Natural killer cell treated with Interleukin-12 subunit alpha and Interleukin-12 subunit beta and Interleukin-15 and Interleukin-18, amount 100 ng/mL, for 72 hours (primary cell): ENCODE measurements around the gene CGNL1. TPM values are rescaled to one million over a fixed set of nuclear protein-coding genes. Genes with fewer than 3 reads are reported as not detected.

Experiments used
- ATAC-seq, 2 donors: fragments of 150-1000 bp; cut with Tn5 transposase in 1 of 2; sonication (Bioruptor Pico), chemical (Tn5 transposase) in 1 of 2; 2 replicates each; pipeline ENCODE4 v1.10.0; 2021
- DNase-seq: peaks from one replicate; pipeline ENCODE4 v3.0.0; 2022; ENCODE audit warnings: low spot score
- H3K27ac Mint-ChIP-seq, 2 donors: 1 replicate in 1 of 2; 2 replicates in 1 of 2; pipeline ENCODE4 v1.8.0; 2022; ENCODE audit warnings: mixed read lengths in 2 of 2, mild to moderate bottlenecking in 1 of 2, moderate library complexity in 1 of 2
- H3K27me3 Mint-ChIP-seq, 2 donors: 1 replicate in 1 of 2; 2 replicates in 1 of 2; pipeline ENCODE4 v1.8.0; 2022; ENCODE audit warnings: mixed read lengths in 2 of 2
- H3K36me3 Mint-ChIP-seq: one replicate; pipeline ENCODE4 v1.8.0; 2022; ENCODE audit warnings: mixed read lengths
- H3K4me1 Mint-ChIP-seq, 2 donors: 1 replicate in 1 of 2; 2 replicates in 1 of 2; pipeline ENCODE4 v1.8.0; 2022; ENCODE audit warnings: low read depth in 2 of 2, mixed read lengths in 2 of 2, mild to moderate bottlenecking in 1 of 2
- H3K4me3 Mint-ChIP-seq: one replicate; pipeline ENCODE4 v1.8.0; 2022; ENCODE audit warnings: mixed read lengths
- H3K9me3 Mint-ChIP-seq: 2 replicates; pipeline ENCODE4 v1.8.0; 2022; ENCODE audit warnings: mixed read lengths
- total RNA-seq, 2 donors: library from RNA; stranded (reverse); gene quantifications; one replicate each; pipeline ENCODE4 v1.2.3, GENCODE V29; 2022

The CGNL1 gene
- total RNA-seq, 2 donors from 2014 or later, result not detected

DNA sequence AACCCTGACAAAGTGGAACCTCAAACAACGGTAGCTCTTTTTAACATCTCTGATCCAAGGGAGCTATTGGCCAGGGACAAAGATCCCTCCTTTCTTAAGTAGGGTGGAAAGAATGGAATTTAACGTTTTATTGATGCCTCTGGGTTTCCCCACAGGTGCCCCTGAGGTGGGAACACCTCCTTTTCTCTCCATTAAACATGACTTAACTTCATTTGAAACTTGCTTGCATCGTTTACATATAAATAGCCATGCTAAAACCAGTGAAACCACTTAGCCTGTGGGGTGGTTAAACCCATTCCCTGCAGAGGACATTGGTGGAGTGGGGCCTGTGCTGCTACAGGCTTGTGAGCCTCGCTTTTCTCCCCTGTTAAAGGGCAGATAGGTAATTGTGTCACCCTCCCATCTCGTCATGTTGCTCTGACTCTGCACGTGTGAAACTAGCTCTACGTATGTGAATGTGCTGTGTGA is 9.7 kb downstream of the CGNL1 start:
- peaks cover 4 to 17% of the 10 kb centered on the region in 2 donors for H3K27me3 Mint-ChIP-seq
- ATAC-seq (no peak), DNase-seq (no peak)
- no peaks in the 10 kb centered on the region for H3K4me1 Mint-ChIP-seq
- no peak overlapping the region for H3K4me3 Mint-ChIP-seq
- no peaks in the 10 kb centered on the region for H3K36me3 Mint-ChIP-seq
- H3K27ac Mint-ChIP-seq, result no peak overlapping the region
- H3K9me3 Mint-ChIP-seq, result no peaks in the 10 kb centered on the region

DNA sequence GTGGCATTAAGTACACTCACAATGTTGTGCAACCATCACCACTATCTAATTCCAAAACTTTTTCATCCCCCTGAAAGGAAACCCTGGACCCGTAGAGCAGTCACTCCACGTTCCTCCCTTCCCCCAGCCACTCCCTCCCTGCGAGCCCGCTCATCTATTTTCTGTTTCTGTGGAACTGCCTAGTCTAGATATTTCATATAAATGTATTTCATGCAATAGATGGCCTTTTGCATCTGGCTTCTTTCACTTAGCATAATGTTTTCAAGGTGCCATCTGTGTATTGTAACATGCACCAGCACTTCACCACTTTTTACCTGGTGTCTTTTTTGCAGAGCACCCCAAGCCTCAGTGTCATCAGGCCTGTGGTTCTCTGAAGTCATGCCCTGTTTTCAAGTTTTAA is 10.7 kb downstream of the CGNL1 start:
- ATAC-seq (no peak), DNase-seq (no peak)
- H3K9me3 Mint-ChIP-seq, result no peaks in the 10 kb centered on the region
- no peak overlapping the region for H3K27ac Mint-ChIP-seq
- H3K36me3 Mint-ChIP-seq, result no peaks in the 10 kb centered on the region
- H3K27me3 Mint-ChIP-seq, result peaks cover 1 to 13% of the 10 kb centered on the region in 2 donors
- no peak overlapping the region for H3K4me3 Mint-ChIP-seq
- no peaks in the 10 kb centered on the region for H3K4me1 Mint-ChIP-seq

DNA sequence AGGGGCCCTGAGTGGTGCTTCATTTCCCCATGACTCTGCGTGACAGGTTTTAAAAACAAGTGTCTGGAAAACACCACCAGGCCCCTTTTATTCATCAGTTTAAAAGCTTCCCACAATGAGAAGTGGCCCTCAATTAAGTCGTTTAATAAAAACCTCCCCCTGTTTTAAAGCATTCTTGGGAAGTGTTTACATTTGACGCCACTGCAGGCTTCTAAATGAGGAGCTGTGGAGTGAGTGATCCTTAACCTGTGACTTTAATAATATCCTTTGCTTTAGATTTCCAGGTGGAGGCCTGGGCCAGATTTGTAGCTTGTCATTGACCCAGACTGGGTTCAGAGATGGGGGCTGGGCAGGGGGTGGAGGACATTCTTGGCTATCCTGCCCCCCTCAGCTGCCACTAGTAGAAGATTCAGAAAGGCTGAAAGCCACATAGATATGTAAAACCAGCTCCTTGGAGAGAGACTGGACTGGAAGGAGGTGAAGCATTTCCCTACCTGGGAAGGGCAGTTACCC is 11.3 kb downstream of the CGNL1 start:
- ATAC-seq (no peak), DNase-seq (no peak)
- H3K27ac Mint-ChIP-seq, result no peak overlapping the region
- H3K4me3 Mint-ChIP-seq, result no peak overlapping the region
- no peaks in the 10 kb centered on the region for H3K36me3 Mint-ChIP-seq
- no peaks in the 10 kb centered on the region for H3K4me1 Mint-ChIP-seq
- H3K9me3 Mint-ChIP-seq, result no peaks in the 10 kb centered on the region
- peaks cover 0 to 12% of the 10 kb centered on the region in 2 donors for H3K27me3 Mint-ChIP-seq

DNA sequence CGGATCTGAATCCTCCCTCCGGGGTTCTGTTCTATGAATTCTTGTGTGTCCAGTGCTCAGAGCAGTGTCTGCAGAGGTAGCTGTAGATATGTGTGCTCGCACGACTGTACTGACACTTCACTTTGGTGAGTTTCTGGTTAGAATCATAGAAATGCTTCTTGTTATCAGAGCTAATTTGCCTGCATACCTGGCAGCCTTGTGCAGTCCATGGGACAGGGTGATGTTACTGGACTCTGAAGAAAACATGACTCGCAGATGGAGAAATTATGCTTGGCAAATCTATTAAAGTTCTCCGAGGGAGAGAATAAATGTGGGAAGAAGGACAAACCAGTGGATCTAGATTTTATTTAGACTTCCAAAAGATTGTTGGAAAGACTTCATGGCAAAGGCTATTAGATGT is 12.2 kb downstream of the CGNL1 start:
- Mint-ChIP-seq H3K27ac (no peak overlapping the region), H3K36me3 (no peaks in the 10 kb centered on the region), H3K27me3 (peaks cover 0 to 12% of the 10 kb centered on the region in 2 donors), H3K9me3 (no peaks in the 10 kb centered on the region), H3K4me1 (no peaks in the 10 kb centered on the region), H3K4me3 (no peak overlapping the region)
- ATAC-seq, result no peak
- no peak for DNase-seq

DNA sequence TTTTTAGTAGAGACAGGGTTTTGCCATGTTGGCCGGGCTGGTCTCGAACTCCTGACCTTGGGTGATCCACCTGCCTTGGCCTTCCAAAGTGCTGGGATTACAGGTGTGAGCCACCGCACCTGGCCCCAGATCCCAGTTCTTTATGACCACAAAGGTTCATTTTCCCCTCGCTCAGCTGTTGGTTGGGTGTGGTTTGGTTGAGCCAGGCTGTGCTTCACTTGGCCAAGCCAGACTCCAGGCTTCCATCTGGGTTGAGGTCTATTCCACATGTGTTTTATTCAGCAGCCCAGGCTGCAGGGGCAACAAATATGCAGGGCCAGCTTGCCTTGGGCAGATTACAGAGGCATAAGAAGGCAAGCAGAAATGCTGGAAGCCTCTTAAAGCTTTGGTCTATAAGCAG is 13.7 kb downstream of the CGNL1 start:
- Mint-ChIP-seq H3K36me3 (no peaks in the 10 kb centered on the region), H3K27ac (no peak overlapping the region), H3K4me3 (no peak overlapping the region), H3K9me3 (no peaks in the 10 kb centered on the region), H3K4me1 (no peaks in the 10 kb centered on the region), H3K27me3 (peaks cover 0 to 12% of the 10 kb centered on the region in 2 donors)
- ATAC-seq, result no peak
- DNase-seq, result no peak

DNA sequence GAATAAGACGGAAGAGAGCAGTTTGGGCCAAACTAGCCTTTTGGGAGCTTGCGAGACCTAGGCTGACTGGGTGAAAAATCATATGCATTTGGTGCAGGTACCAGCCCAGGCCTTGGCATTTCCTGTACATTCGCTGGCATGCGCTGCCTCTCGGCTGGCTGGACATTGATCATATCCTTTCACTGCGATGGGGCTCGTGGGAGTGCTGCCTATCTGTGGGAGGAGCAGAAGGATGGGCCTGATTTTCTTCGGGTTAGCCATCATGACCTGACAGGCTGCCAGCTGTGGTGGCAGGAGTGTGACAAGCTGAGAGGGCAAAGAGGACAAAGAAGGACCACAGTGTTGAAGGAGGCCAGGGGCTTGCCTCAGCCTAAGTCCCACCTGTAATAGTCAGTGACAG is 14.3 kb downstream of the CGNL1 start:
- Mint-ChIP-seq H3K4me1 (no peaks in the 10 kb centered on the region), H3K9me3 (no peaks in the 10 kb centered on the region), H3K4me3 (no peak overlapping the region), H3K36me3 (no peaks in the 10 kb centered on the region), H3K27ac (no peak overlapping the region), H3K27me3 (peaks cover 2 to 12% of the 10 kb centered on the region in 2 donors)
- DNase-seq (no peak), ATAC-seq (no peak)

DNA sequence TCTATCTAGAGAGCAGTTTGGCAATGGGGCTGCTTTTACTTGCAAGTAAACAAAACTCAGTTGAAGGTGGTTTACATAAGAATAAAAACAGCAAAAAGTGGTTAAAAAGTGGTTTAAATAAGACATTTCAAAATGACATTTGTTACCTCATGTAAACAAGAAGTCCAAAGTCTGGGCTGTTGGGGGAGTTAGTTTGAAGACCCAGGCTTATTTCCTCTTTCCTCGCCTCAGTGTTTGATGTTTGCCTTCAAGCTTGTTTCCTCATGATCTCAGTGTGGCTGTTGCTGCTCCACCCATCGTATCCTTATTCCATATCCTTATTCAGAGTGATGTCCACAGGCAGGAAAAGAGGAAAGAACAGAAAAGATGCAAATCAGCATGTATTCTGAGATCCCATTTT is 15.2 kb downstream of the CGNL1 start:
- Mint-ChIP-seq H3K4me3 (no peak overlapping the region), H3K4me1 (no peaks in the 10 kb centered on the region), H3K27me3 (peaks cover 2 to 20% of the 10 kb centered on the region in 2 donors), H3K27ac (no peak overlapping the region), H3K9me3 (no peaks in the 10 kb centered on the region), H3K36me3 (no peaks in the 10 kb centered on the region)
- ATAC-seq (no peak), DNase-seq (no peak)

DNA sequence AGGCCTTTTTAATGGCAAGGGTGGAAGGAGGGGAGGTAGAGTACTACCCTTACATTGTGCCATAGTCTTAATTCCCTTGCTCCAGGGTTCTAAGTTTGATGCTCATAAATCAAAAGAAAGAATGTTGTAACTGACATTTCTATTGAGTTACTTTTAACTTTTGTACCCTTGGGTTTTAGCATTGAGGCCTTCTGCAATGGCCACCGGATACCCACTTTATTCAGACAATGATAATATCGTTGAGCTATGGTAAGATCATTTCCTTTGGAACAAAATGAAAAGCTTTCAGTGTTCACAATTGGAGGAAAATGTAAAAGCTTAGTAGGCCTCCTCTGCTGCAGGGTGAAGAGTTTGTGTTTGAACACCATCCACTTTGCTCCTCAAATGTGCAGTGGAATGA is 16.8 kb downstream of the CGNL1 start:
- DNase-seq (no peak), ATAC-seq (no peak)
- no peaks in the 10 kb centered on the region for H3K4me1 Mint-ChIP-seq
- no peaks in the 10 kb centered on the region for H3K9me3 Mint-ChIP-seq
- H3K27ac Mint-ChIP-seq, result no peak overlapping the region
- no peaks in the 10 kb centered on the region for H3K36me3 Mint-ChIP-seq
- peaks cover 6 to 27% of the 10 kb centered on the region in 2 donors for H3K27me3 Mint-ChIP-seq
- no peak overlapping the region for H3K4me3 Mint-ChIP-seq

DNA sequence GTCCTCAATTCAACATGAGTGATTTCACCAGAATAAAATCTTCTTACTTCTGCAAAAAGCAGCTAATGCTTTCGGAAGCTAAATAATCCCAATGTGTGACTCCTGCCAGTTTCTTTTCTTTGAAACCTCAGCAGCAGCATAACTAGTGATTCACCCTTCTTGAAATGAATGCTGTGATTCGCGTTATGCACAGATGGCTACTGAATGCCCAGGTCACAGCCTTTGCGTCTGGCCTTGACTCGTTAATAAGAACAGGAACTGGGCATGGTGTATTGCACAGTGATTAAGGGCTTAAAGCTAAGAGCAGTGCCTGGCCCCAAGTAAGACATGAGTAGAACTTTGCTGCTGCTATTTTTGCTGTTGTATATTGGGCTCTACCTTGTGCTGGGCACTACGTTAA is 19.0 kb downstream of the CGNL1 start:
- H3K4me1 Mint-ChIP-seq, result no peaks in the 10 kb centered on the region
- ATAC-seq, result no peak
- H3K9me3 Mint-ChIP-seq, result no peaks in the 10 kb centered on the region
- H3K27ac Mint-ChIP-seq, result no peak overlapping the region
- H3K36me3 Mint-ChIP-seq, result no peaks in the 10 kb centered on the region
- H3K4me3 Mint-ChIP-seq, result no peak overlapping the region
- no peak for DNase-seq
- H3K27me3 Mint-ChIP-seq, result peaks cover 6 to 23% of the 10 kb centered on the region in 2 donors

DNA sequence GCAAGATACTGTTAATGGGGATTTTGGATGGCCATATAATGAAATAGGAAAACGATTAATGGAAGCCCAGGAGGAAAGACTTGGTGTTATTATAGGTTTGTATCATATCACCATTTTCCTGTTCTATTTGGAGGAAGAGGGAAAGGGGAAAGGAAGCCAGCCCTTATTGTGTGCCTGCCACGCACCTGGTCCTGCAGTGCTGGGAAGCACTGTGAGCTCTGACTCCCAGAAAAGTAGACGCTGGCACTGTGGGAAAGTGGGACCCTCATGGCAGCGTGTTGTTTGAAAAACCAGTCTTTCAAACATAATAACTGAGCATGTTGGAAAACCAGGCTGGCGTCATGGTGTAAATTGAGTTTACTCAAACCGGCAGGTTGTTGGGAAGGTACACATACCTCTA is 22.0 kb downstream of the CGNL1 start:
- DNase-seq, result no peak
- Mint-ChIP-seq H3K4me1 (no peaks in the 10 kb centered on the region), H3K27ac (no peak overlapping the region), H3K9me3 (no peaks in the 10 kb centered on the region), H3K36me3 (no peaks in the 10 kb centered on the region), H3K4me3 (no peak overlapping the region), H3K27me3 (peaks cover 6 to 20% of the 10 kb centered on the region in 2 donors)
- ATAC-seq, result no peak

DNA sequence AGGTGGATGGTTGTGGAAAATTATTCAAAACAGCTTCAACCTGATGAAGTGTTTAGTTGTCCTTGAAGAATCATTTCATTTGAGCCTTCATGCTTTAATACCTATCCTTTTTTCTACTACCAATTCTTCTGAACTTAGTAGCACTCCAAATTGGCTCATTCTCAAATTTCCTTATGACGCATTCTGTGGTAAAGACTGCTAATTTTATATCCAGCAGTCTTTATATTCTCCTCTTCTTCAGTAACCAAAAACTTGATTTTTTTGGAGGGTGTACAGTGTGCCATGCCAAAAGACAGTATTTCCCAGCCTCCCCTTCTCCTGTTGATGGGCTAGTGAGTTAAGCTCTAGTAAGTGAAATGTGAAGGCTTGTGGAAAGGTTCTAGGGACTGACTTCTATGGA is 25.2 kb downstream of the CGNL1 start:
- ATAC-seq (no peak), DNase-seq (no peak)
- Mint-ChIP-seq H3K4me3 (no peak overlapping the region), H3K9me3 (no peaks in the 10 kb centered on the region), H3K36me3 (no peaks in the 10 kb centered on the region), H3K4me1 (no peaks in the 10 kb centered on the region), H3K27ac (no peak overlapping the region), H3K27me3 (peaks cover 10 to 24% of the 10 kb centered on the region in 2 donors)

DNA sequence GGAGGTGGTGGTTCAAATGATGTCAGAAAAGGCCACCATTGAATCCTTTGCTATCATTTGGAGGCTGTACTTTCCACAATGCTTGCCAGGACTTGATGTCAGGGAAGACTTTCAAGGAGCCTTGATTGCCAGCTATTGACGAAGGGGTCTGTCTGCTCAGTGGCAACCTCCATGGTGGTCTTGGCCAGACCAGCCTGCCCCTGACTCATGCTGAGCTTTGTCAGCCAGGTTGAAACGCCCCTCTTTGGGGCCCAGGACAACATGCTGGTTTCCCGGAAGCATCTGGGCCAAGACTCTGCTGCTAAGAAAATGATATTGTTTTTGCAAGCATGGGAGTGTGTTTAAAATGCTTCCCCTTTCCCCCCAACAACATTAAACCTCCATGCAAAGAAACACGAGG is 26.7 kb downstream of the CGNL1 start:
- ATAC-seq (no peak), DNase-seq (no peak)
- H3K4me1 Mint-ChIP-seq, result no peaks in the 10 kb centered on the region
- H3K4me3 Mint-ChIP-seq, result no peak overlapping the region
- no peak overlapping the region for H3K27ac Mint-ChIP-seq
- H3K9me3 Mint-ChIP-seq, result no peaks in the 10 kb centered on the region
- H3K36me3 Mint-ChIP-seq, result no peaks in the 10 kb centered on the region
- peaks cover 6 to 18% of the 10 kb centered on the region in 2 donors for H3K27me3 Mint-ChIP-seq

DNA sequence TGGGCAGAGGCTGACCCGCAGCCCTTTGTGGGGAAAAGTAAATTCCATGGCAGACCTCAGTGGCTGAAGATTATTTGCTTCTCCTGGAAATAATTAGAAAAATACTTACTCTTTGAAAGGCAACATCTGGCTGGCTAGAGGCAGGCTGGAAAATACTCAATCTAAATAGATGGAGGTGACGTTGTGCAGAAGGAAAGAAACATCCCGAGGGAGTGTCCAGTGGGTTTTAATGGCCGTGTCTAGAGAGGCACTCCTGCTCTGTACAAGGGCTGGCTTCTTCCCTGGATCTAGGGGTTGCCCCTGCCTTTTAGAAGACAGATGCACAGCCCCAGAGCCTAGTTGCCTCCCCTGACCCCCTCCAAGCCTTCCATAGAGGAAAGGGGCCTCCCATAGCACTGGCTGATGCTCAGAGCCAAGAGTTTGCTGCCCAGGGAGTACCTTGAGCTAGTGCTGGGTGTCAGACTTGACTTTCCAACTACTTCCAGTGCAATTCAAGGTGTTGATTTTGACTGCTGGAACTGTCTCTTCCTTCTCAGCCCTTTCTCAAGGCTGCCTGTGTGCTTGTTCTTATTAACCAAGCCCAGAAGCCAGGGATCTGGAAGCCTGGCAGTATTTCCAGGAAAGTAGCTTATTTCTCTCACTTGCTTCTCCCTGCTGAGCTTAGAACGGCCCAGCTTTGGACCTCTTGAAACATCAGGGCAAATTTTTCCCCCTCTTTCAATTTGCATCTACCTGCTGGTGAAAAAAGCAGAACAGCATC is 27.4 kb downstream of the CGNL1 start:
- Mint-ChIP-seq H3K27ac (no peak overlapping the region), H3K4me3 (no peak overlapping the region), H3K27me3 (peaks cover 6 to 18% of the 10 kb centered on the region in 2 donors), H3K36me3 (no peaks in the 10 kb centered on the region), H3K4me1 (no peaks in the 10 kb centered on the region), H3K9me3 (no peaks in the 10 kb centered on the region)
- ATAC-seq, result no peak
- no peak for DNase-seq

DNA sequence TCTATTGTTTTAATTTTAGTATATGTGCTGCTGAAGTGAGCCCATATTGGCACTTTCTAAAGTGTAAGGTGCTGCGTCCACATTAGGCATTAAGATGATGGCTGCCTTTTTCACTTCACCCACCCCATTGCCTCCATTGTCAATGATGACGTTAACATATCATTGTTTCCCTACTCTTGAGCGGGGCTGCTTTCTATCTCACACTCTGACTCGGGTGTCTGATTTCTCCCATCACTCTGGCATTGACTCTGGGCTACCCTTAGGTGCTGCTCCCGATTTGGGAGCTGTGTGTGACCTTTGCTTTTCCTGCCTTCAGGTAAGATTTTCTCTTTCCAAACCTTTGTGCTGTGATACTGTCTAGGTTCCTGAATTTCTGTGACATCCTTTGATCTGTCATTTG is 28.8 kb downstream of the CGNL1 start:
- no peaks in the 10 kb centered on the region for H3K4me1 Mint-ChIP-seq
- DNase-seq (no peak), ATAC-seq (no peak)
- no peak overlapping the region for H3K4me3 Mint-ChIP-seq
- H3K36me3 Mint-ChIP-seq, result no peaks in the 10 kb centered on the region
- H3K27ac Mint-ChIP-seq, result no peak overlapping the region
- H3K9me3 Mint-ChIP-seq, result no peaks in the 10 kb centered on the region
- H3K27me3 Mint-ChIP-seq, result peaks cover 13 to 27% of the 10 kb centered on the region in 2 donors
